Neuron (in vitro differentiated cells): ENCODE results near the gene WNK1.
"Not testable (repeated sequence)": the region's sequence is repeated elsewhere in the genome, so short reads cannot be mapped to it uniquely, and the experiment has no call there.

Source experiments
- H2AFZ ChIP-seq: one replicate; pipeline ENCODE4 v1.6.1; 2013; ENCODE audit warnings: low read depth, mild to moderate bottlenecking, inconsistent platforms, low read length, moderate library complexity
- H3K27me3 ChIP-seq: one replicate; pipeline ENCODE4 v1.6.1; 2013; ENCODE audit warnings: low read length; ENCODE audit not compliant: insufficient read depth
- H3K36me3 ChIP-seq: one replicate; pipeline ENCODE4 v1.6.1; 2013; ENCODE audit warnings: low read length; ENCODE audit not compliant: insufficient read depth
- H3K4me1 ChIP-seq: one replicate; pipeline ENCODE4 v1.6.1; 2013; ENCODE audit warnings: low read length; ENCODE audit not compliant: insufficient read depth
- H3K4me3 ChIP-seq: 2 replicates; pipeline ENCODE4 v1.5.1; 2013; ENCODE audit warnings: mild to moderate bottlenecking, low read length, moderate library complexity
- H3K9me3 ChIP-seq: one replicate; pipeline ENCODE4 v1.6.1; 2013; ENCODE audit warnings: low read length

WNK1 gene

DNA sequence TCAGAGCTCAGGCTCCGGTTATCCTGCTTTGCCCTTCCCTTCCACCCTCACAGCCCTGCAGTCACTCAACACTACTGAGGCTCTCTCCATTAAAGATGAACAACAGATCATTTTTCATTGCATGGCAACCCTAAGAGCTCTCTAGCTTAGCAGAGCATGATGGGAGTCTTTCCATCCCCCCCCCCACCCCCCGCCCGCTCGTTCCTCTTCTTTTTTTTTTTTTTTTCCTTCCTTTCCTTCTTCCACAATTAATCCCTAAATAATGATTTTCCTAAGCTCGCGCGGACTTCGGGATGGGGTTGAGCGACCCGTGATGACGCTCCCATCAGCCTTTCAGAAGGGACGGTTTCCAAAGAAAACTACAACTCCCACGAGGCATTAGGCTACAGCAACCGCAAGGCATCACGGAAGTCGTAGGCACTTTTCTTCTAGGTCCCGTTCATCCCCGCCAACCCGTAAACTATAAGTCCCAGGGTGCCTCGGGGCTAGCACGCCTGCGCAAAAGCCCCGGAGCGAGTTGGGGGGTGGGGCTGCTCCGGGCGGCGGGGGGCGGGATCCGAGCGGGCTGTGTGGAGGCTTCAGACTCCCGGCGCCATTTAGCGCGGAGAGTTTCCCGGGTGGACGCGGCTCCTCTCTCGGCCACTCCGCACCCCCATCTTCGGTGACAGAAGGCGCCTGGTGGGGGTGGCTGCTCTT lies at the start of gene WNK1:
WNK1 (plus strand) TSS at position 581 of the 696 bp plus-strand sequence. CDS start 987 bp downstream, outside the sequence.
- H2AFZ ChIP-seq = peak within 1 kb of the TSS; percentile 58
- H3K4me3 ChIP-seq = peak within 1 kb of the TSS; percentile 87
- H3K36me3 ChIP-seq = no peaks in the 10 kb centered on the region
- no peaks in the 10 kb centered on the region for H3K9me3 ChIP-seq
- H3K4me1 ChIP-seq = peaks cover 30% of the 10 kb centered on the region
- H3K27me3 ChIP-seq = no peaks in the 10 kb centered on the region

DNA sequence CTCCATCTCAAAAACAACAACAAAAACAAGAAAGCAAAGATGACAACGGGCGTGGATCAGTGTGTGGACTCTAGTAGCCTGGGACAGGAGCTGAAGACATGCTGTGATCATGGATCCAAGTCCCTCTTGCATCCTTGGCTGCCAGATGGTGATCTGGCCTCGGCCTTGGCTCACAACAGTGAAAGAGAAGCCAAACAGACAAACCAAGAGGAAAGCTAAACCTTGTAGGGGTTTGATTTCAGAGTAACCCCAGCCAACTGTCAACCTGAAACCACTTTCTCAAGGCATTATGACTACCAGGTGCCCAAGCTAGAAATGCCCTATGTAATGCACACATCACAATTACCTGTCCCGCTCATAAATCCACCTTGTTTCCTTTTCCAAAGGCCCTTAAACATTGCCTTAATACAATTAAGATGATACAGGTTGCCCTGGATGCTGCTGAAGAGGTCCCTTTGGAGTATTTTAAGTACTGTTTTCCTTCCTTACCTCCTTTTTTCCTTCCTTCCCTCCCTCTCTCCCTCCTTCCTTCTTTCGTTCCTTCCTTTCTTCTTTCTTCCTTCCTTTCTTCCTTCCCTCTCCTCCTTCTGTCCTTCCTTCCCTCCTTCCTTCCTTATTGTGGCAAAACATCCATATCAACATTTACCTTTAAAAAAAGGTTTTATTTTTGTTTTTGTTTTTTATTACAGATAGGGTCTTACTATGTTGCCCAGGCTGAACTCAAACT lies 47.7 kb upstream of the WNK1 start:
- H3K27me3 ChIP-seq = no peaks in the 10 kb centered on the region
- no peak overlapping the region for H3K4me3 ChIP-seq
- no peaks in the 10 kb centered on the region for H3K36me3 ChIP-seq
- H2AFZ ChIP-seq = no peak overlapping the region
- no peaks in the 10 kb centered on the region for H3K9me3 ChIP-seq
- peaks cover 12% of the 10 kb centered on the region for H3K4me1 ChIP-seq

DNA sequence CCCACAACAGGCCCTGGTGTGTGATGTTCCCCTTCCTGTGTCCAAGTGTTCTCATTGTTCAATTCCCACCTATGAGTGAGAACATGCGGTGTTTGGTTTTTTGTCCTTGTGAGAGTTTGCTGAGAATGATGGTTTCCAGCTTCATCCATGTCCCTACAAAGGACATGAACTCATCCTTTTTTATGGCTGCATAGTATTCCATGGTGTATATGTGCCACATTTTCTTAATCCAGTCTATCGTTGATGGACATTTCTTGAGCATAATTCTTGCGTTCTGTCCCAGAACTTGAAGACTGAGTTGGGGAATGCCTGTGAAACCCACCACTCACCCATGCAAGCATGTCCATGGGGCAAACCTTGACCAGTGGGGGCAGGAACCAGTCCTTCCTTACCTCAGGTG lies 44.3 kb upstream of the WNK1 start:
- H3K36me3 ChIP-seq, H3K4me1 ChIP-seq, H2AFZ ChIP-seq, H3K9me3 ChIP-seq, H3K27me3 ChIP-seq, H3K4me3 ChIP-seq: not testable (repeated sequence)

DNA sequence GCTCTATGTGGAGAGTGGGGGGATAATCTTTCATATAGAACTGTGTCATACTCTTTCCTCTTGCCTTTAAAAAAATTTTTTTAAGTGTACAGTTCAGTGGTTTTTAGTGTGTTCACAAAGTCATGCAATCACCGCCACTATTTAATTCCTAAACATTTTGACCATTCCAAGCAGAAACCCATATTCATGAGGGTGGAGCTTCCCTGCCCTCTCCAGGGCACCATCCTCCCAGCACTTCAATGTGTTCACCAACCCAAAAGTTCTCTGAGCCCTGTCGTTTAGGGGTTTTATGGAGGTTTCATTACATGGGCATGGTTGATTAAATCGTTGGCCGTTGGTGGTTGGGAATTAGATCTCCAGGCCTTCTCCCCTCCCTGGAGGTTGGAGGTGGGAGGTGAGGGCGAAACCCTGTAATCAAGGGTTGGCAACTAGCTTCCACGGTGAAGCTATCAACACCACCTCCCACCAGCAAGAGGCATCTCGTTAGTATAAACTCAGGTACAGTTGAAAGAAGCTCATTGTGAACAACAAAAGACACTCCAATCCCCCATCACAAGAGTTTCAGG lies 42.8 kb upstream of the WNK1 start:
- no peaks in the 10 kb centered on the region for H3K9me3 ChIP-seq
- H3K4me3 ChIP-seq = no peak overlapping the region
- H3K4me1 ChIP-seq = no peaks in the 10 kb centered on the region
- H3K27me3 ChIP-seq = no peaks in the 10 kb centered on the region
- H2AFZ ChIP-seq = no peak overlapping the region
- H3K36me3 ChIP-seq = no peaks in the 10 kb centered on the region

DNA sequence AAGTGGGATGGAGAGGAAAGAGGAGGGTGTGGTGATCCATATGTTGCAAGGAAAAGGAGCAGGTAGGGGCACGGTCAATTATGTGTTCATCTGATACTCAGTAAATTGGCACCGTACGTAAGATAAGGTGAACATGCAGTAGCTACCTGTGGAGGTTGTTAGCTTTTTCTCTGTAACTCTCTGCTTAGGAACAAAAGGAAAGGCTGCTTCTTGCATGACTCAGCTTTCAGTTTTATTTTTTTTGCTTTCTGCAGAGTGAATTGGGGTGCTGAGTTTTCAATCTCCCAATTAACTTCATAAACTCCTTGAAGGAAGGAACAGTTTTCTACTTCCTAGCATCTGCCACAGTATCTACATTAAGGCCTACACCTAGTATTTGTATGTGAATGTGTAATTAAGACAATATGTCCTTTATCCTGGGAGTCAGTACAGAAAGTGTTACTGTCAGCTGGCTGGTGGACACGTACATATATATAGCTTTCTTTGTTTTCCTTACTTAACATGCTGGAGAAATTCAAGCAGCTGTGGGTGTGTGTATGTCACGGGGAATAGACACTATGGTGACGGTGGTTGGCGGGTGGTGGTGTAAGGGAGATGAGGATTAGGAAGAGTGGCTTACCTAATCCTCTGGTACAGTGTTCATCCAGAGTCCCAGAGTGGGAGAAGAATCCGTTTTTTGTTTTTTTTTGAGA lies 40.1 kb upstream of the WNK1 start:
- Histone ChIP-seq H2AFZ (no peak overlapping the region), H3K27me3 (no peaks in the 10 kb centered on the region), H3K4me1 (no peaks in the 10 kb centered on the region), H3K4me3 (no peak overlapping the region), H3K36me3 (no peaks in the 10 kb centered on the region), H3K9me3 (no peaks in the 10 kb centered on the region)

DNA sequence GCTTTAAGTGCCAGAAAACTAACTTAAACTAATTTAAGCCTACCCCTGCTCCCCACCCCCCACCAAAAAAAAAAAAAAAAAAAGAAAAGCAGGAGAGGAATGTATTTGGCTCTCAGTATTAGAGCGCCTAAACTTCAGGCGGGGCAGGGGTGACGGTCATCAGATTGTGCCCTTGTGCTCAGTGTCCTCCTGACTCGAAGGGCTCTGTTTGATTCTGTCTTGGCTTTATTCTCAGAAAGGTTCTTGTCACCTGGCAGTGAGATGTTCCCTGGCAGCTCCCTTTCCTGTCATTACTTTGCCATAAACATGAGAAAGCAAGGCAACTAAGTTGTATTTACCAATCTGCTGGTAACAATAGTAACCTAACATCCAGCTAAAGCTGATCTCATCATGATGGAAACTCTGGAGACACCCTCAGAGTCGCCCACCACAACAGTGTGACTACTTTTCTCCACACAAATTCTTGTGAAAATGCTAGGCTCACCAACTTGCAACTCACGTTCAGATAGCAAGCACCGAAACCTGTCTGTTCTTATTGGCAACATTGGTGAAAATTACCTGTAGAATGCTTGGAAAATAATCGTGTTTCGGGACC lies 39.0 kb upstream of the WNK1 start:
- no peaks in the 10 kb centered on the region for H3K9me3 ChIP-seq
- H2AFZ ChIP-seq = no peak overlapping the region
- no peaks in the 10 kb centered on the region for H3K36me3 ChIP-seq
- no peak overlapping the region for H3K4me3 ChIP-seq
- no peaks in the 10 kb centered on the region for H3K4me1 ChIP-seq
- no peaks in the 10 kb centered on the region for H3K27me3 ChIP-seq

DNA sequence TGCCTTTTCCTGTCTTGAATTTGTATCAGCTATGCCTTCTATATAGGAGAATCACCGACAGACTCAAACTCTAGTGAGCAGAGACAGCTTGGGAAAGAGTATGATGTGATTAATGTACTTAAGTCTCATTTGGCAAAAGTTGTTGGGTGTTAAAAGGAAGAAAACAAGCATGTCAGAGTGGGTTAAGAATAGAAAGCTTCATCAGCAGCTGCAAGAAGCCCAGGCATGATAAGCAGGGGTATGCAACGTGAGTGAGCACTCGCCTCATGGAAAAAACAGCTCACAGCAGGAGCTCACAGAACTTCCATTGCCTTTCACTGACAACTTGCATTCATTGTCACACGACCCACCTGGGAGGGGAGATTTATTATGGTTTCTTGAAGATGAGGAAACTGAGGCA lies 35.9 kb upstream of the WNK1 start:
- Histone ChIP-seq H3K4me3 (no peak overlapping the region), H3K27me3 (no peaks in the 10 kb centered on the region), H3K36me3 (no peaks in the 10 kb centered on the region), H2AFZ (no peak overlapping the region), H3K4me1 (no peaks in the 10 kb centered on the region), H3K9me3 (peaks cover 2% of the 10 kb centered on the region)

DNA sequence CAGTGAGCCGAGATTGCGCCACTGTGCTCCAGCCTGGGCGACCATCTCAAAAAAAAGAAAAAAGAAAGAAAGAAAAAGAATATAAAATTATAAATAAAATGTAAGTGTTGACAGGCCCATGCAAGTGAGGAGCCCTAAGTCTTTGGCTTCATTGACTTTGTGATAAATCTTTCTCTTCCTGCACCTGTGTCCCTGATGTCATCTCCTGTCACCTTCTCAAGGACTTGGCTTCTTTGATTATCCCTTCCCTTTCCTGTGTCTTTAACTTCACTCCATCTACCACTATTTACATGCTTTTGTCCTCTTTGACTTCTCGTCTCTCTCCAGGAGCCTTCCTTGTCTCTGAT lies 33.6 kb upstream of the WNK1 start:
- no peak overlapping the region for H3K4me3 ChIP-seq
- H3K36me3 ChIP-seq = no peaks in the 10 kb centered on the region
- H3K4me1 ChIP-seq = peaks cover 2% of the 10 kb centered on the region
- no peak overlapping the region for H2AFZ ChIP-seq
- H3K9me3 ChIP-seq = peaks cover 2% of the 10 kb centered on the region
- H3K27me3 ChIP-seq = no peaks in the 10 kb centered on the region

DNA sequence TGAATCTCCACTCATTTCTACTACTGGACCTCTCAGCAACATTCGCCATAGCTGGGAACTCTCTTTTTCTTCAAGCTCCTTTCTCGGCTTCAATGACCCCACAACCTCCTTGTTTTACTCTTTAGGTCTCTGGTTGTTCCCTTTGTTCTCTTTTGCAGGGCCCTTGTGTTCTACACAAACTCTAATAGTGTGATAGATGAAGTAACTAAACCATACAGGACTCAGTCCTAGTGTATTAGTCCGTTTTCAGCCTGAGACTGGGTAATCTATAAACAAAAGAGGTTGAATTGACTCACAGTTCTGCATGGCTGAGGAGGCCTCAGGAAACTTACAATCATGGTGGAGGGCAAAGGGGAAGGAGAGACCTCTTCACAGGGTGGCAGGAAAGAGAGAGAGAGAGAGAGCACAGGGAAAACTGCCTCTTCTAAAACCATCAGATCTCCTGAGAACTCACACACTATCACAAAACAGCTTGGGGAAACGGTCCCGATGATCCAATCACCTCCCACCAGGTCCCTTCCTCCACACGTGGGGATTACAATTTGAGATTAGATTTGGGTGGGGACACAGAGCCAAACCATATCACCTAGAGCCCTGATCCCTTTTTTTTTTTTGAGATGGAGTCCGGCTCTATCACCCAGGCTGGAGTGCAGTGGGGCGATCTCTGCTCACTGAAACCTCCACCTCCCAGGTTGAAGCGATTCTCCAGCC lies 32.0 kb upstream of the WNK1 start:
- H3K4me3 ChIP-seq = no peak overlapping the region
- no peaks in the 10 kb centered on the region for H3K36me3 ChIP-seq
- no peak overlapping the region for H2AFZ ChIP-seq
- H3K27me3 ChIP-seq = no peaks in the 10 kb centered on the region
- peaks cover 2% of the 10 kb centered on the region for H3K9me3 ChIP-seq
- H3K4me1 ChIP-seq = peaks cover 2% of the 10 kb centered on the region

DNA sequence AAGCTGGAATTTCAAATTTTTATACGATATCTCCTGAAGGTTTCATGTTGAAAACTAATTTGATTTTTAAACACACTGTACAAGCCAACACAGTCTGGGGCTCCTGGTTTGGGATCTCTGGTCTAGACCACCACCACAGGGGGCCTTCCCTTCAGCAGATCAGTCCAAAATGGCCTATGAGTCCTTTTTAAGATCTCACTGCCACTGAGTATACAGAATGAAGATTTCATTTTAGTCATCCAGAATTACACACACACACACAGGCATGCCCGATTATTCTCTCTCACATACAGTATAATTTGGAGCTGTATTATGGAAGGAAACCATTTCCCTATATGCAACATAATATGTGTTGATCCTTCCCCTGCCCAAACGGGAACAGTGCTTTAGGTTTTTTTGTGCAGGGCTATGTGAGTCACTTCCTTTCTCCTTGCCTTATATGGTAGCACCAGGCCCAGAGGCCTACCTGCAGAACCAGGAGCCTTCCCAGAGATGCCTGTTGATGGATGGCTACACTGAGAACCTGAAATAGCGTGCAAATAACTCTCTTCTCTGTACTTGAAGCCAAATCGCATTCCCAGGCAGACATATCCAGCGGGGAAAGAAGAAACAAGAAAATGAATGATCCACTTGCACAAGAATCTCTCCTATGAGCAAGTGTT lies 28.1 kb upstream of the WNK1 start:
- Histone ChIP-seq H3K36me3 (no peaks in the 10 kb centered on the region), H3K4me1 (peaks cover 2% of the 10 kb centered on the region), H3K4me3 (no peak overlapping the region), H3K27me3 (peaks cover 3% of the 10 kb centered on the region), H3K9me3 (peaks cover 2% of the 10 kb centered on the region), H2AFZ (no peak overlapping the region)

DNA sequence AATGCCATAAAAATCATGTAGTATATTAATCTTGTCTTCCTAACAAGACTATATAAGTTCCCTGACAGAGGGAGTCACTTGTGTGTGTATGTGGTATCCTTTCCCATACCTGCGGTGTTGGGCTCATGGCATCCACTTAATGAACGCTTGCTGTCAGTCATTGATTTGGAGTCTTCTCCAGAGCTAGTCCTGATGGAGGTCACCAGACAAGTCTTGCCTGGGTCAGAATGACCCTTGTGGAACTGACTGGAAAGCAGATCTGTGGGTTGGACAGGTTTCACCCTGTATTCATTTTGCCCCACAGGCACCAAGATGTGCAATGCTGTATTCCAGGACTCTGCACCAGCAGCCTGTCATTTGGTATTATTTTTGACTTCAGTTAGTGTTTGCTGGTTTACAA lies 27.3 kb upstream of the WNK1 start:
- peaks cover 2% of the 10 kb centered on the region for H3K9me3 ChIP-seq
- H2AFZ ChIP-seq = no peak overlapping the region
- no peak overlapping the region for H3K4me3 ChIP-seq
- H3K27me3 ChIP-seq = peaks cover 3% of the 10 kb centered on the region
- H3K4me1 ChIP-seq = peaks cover 2% of the 10 kb centered on the region
- H3K36me3 ChIP-seq = no peaks in the 10 kb centered on the region
